SHP77 treated with DMSO at 0.1 percent for 48 hours (cell line): ENCODE data around the gene PHF10.

ENCODE experiments used
- DNase-seq: peaks from one replicate; lab custom pipeline; 2025; lab: John Stamatoyannopoulos, UW

Gene PHF10

GRCh38 chr6:169677096-169677495, 47.2 kb downstream of the PHF10 start:
- DNase-seq, result no peak

- no peak for DNase-seq
Measured at GRCh38 chr6:169675011-169675410, 49.3 kb downstream of the PHF10 start.

- DNase-seq, result no peak
Measured at GRCh38 chr6:169671563-169671962, 52.7 kb downstream of the PHF10 start.

GRCh38 chr6:169669889-169670288, 54.4 kb downstream of the PHF10 start:
- DNase-seq, result no peak

- no peak for DNase-seq
Measured at GRCh38 chr6:169669147-169669546, 55.2 kb downstream of the PHF10 start.

GRCh38 chr6:169668203-169668847, 56.0 kb downstream of the PHF10 start:
- no peak for DNase-seq

GRCh38 chr6:169667716-169668115, 56.6 kb downstream of the PHF10 start:
- no peak for DNase-seq

- DNase-seq, result no peak
Measured at GRCh38 chr6:169666441-169666840, 57.9 kb downstream of the PHF10 start.

GRCh38 chr6:169665289-169665688, 59.0 kb downstream of the PHF10 start:
- no peak for DNase-seq

- DNase-seq, result no peak
Measured at GRCh38 chr6:169664227-169664626, 60.1 kb downstream of the PHF10 start.

- DNase-seq, result no peak
Measured at GRCh38 chr6:169663468-169663867, 60.8 kb downstream of the PHF10 start.

- no peak for DNase-seq
Measured at GRCh38 chr6:169661391-169661756, 62.9 kb downstream of the PHF10 start.

GRCh38 chr6:169660751-169661390, 63.4 kb downstream of the PHF10 start:
- no peak for DNase-seq

- DNase-seq, result no peak
Measured at GRCh38 chr6:169659820-169660610, 64.3 kb downstream of the PHF10 start.

- DNase-seq, result no peak
Measured at GRCh38 chr6:169657284-169657610, 67.1 kb downstream of the PHF10 start.

GRCh38 chr6:169656546-169657283, 67.6 kb downstream of the PHF10 start:
- no peak for DNase-seq

GRCh38 chr6:169654598-169655391, 69.5 kb downstream of the PHF10 start:
- DNase-seq, result no peak
